ENCODE data around the gene DENND1C.

- no peak for TF ChIP-seq CTCF (IDR thresholded peaks at IDR 0.05)
- no peak for TF ChIP-seq RCOR1 (IDR thresholded peaks at IDR 0.05; ENCODE audit: low read depth, low read length)
- TF ChIP-seq, protein P1, sequence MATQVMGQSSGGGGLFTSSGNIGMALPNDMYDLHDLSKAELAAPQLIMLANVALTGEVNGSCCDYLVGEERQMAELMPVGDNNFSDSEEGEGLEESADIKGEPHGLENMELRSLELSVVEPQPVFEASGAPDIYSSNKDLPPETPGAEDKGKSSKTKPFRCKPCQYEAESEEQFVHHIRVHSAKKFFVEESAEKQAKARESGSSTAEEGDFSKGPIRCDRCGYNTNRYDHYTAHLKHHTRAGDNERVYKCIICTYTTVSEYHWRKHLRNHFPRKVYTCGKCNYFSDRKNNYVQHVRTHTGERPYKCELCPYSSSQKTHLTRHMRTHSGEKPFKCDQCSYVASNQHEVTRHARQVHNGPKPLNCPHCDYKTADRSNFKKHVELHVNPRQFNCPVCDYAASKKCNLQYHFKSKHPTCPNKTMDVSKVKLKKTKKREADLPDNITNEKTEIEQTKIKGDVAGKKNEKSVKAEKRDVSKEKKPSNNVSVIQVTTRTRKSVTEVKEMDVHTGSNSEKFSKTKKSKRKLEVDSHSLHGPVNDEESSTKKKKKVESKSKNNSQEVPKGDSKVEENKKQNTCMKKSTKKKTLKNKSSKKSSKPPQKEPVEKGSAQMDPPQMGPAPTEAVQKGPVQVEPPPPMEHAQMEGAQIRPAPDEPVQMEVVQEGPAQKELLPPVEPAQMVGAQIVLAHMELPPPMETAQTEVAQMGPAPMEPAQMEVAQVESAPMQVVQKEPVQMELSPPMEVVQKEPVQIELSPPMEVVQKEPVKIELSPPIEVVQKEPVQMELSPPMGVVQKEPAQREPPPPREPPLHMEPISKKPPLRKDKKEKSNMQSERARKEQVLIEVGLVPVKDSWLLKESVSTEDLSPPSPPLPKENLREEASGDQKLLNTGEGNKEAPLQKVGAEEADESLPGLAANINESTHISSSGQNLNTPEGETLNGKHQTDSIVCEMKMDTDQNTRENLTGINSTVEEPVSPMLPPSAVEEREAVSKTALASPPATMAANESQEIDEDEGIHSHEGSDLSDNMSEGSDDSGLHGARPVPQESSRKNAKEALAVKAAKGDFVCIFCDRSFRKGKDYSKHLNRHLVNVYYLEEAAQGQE (IDR thresholded peaks at IDR 0.05) = no peak
- no peak for TF ChIP-seq POLR2A (IDR thresholded peaks at IDR 0.05; ENCODE audit: low read length)
- no peak for TF ChIP-seq CBX8 (IDR thresholded peaks at IDR 0.05)
- TF ChIP-seq CHD2 (IDR thresholded peaks at IDR 0.05; ENCODE audit: low read length, partially characterized antibody) = no peak
- no peak for TF ChIP-seq CHD4 (IDR thresholded peaks at IDR 0.05; ENCODE audit: borderline replicate concordance)
- no peak for TF ChIP-seq FOSB (CRISPR knock-in tag; IDR thresholded peaks at IDR 0.05)
- TF ChIP-seq, protein P2, sequence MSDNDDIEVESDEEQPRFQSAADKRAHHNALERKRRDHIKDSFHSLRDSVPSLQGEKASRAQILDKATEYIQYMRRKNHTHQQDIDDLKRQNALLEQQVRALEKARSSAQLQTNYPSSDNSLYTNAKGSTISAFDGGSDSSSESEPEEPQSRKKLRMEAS (IDR thresholded peaks at IDR 0.05) = no peak
- TF ChIP-seq FOXS1 (CRISPR knock-in tag; IDR thresholded peaks at IDR 0.05) = no peak
Observed at GRCh38 chr19:6529937-6530385, 48.4 kb upstream of the DENND1C start.

Measured in A549 (cell line).